GM19043 (cell line): Measurements from ENCODE around the gene HSF2BP.
"Not testable (repeated sequence)": the region's sequence is repeated elsewhere in the genome, so short reads cannot be mapped to it uniquely, and the experiment has no call there.

Experiments
- ATAC-seq: cut with Tn5 transposase; IDR thresholded peaks from one replicate; pipeline ENCODE4 v1.9.1; 2021; ENCODE audit warnings: low read depth; ENCODE audit not compliant: unreplicated experiment

The HSF2BP gene

DNA sequence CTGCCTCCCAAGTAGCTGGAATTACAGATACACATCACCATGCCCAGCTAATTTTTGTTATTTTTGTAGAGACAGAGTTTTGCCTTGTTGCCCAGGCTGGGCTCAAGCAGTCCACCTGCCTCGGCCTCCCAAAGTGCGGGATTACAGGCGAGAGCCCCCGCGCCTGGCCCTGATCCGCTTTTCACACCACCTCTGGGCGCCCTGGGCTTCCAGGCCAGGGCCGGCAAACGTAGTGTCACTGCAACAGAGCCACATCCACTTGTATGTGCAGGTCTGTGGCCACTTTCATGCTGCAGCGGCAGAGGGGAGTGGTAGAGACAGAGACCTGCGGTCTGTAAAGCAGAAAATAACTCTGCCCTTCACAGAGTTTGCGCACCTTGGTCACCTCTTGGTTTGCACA lies 29.6 kb upstream of the HSF2BP start:
- ATAC-seq = no peak

DNA sequence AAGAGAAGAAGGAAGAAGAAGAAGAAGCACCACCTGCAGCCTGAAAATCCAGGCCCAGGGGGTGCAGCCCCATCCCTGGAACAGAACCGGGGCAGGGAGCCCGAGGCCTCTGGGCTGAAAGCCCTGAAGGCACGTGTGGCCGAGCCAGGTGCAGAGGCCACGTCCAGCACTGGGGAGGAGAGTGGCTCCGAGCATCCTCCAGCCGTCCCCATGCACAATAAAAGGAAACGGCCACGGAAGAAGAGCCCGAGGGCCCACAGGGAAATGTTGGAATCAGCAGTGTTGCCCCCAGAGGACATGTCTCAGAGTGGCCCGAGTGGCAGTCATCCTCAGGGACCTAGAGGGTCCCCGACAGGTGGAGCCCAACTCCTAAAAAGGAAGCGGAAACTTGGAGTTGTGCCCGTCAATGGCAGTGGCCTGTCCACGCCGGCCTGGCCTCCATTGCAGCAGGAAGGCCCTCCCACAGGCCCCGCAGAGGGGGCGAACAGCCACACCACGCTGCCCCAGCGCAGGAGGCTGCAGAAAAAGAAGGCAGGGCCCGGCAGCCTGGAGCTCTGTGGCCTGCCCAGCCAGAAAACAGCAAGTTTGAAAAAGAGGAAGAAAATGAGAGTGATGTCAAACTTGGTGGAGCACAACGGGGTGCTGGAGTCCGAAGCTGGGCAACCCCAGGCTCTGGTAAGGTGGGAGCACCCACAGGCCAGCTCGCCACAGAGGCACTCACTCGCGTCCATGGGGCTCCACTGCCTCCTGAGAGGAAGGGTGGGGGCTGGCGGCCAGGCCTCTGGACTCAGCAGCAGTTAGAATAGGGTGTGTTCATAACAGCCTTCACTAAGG lies 28.5 kb upstream of the HSF2BP start:
- no peak for ATAC-seq

- no peak for ATAC-seq
Observed at GRCh38 chr21:43686811-43687565, 27.7 kb upstream of the HSF2BP start.

- ATAC-seq = no peak
Observed at GRCh38 chr21:43684424-43684823, 25.1 kb upstream of the HSF2BP start.

GRCh38 chr21:43681650-43682049 lies 22.4 kb upstream of the HSF2BP start:
- ATAC-seq = no peak

DNA sequence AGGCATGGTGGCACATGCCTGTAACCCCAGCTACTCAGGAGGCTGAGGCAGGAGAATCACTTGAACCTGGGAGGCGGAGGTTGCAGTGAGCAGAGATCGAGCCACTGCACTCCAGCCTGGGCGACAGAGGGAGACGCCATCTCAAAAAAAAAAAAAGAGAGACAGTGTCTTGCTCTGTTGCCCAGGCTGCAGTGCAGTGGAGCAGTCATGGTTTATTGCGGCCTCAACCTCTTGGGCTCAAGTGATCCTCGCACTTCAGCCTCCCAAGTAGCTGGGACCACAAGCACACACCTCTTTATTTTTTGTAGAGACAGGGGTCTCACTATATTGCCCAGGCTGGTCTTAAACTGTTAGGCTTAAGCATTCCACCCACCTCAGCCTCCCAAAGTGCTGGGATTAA lies 21.1 kb upstream of the HSF2BP start:
- not testable (repeated sequence) for ATAC-seq

DNA sequence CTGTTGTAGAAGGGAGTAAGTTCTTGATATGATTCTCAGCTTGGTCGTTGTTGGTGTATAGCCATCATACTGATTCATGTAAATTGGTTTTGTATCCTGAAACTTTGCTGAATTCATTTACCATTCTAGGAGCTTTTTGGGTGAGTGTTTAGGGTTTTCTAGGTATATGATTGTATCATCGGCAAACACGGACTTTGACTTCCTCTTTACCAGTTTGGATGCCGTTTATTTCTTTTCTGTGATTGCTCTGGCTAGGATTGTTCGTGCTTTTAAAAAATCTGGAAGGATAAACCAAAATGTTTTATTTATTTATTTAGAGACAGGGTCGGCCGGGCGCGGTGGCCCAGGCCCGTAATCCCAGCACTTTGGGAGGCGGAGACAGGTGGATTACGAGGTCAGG lies 20.7 kb upstream of the HSF2BP start:
- ATAC-seq = no peak

DNA sequence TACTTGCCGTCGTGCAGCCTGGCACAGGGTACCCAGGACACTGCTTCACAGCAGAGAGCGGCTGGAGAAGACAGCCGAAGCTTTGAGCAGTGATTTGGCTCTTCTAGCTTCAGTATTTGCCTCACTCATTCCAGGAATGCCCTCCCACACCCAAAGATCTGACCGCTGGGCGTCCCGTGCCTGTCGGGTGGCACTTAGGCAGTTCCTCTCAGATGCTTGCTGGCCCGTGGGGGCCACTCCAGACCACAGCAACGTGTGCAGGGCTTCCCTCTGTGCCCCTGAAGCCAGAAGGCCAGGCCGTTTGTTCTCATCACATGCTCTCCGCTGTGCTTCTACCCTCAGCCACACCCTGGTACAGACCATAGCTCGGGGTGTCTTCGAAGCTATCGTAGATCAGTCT lies 17.1 kb upstream of the HSF2BP start:
- no peak for ATAC-seq

DNA sequence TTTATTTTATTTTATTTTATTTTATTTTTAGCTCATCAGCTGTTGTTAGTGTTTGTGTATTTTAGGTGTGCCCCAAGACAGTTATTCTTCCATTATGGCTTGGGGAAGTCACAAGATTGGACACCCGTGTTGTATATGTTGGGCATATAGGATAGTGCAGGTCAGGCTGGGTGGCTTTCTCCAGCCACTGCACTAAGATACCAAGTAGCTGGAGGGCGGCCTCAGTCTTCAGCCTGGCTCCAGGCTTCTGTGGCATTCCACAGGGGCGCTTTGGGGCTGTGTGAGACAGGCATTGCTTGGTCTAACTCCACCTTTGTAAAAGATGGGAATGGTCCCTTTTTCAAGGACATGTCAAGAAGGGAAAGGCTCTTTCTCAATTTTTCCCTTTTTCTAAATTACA lies 16.6 kb upstream of the HSF2BP start:
- ATAC-seq = no peak

- ATAC-seq = no peak
Observed at GRCh38 chr21:43669828-43670605, 10.7 kb upstream of the HSF2BP start.

GRCh38 chr21:43667191-43667904 lies 8.1 kb upstream of the HSF2BP start:
- no peak for ATAC-seq

DNA sequence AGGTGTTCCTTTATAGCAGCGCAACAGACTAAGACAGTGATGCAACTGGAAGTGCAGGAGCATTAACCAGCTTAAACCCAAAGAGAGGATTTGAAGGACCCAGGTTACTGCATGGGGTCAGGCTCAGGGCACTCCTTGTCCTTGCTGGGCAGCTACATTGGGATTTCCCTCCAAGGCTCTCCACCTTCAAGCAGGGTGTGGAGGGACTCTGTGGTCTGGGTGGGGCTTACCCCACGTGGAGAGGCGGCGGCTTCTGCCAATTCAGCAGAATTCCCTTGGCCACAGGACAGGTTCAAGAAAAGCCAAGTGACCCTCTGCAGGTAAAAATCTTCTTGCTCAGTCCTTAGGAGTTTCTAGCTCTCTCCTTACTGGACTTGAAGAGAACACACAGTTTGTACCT lies 6.6 kb upstream of the HSF2BP start:
- ATAC-seq = no peak

- ATAC-seq = no peak
Observed at GRCh38 chr21:43664358-43664757, 5.1 kb upstream of the HSF2BP start.

GRCh38 chr21:43663033-43663432 lies 3.7 kb upstream of the HSF2BP start:
- ATAC-seq = no peak

DNA sequence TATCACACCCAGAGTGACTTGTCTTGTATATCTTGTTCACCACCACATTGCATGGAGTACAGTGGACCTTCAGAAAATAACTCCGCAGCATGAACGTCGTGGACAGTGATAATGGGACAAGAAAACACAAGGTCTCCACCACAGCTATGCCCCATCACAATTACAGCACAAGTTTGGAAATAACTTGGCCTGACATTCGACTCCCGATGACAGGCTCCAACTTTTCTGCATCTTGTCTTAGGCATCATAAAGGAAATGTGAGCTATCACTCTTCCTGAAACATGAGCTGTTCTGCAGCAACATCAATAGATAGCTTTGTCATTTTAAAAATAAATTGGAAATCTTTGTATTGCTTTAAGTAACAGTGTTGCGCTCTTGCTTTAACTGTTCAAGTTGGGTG lies 3.0 kb upstream of the HSF2BP start:
- ATAC-seq = no peak

GRCh38 chr21:43658769-43659135 lies 536 bp downstream of the HSF2BP start:
- ATAC-seq = no peak

DNA sequence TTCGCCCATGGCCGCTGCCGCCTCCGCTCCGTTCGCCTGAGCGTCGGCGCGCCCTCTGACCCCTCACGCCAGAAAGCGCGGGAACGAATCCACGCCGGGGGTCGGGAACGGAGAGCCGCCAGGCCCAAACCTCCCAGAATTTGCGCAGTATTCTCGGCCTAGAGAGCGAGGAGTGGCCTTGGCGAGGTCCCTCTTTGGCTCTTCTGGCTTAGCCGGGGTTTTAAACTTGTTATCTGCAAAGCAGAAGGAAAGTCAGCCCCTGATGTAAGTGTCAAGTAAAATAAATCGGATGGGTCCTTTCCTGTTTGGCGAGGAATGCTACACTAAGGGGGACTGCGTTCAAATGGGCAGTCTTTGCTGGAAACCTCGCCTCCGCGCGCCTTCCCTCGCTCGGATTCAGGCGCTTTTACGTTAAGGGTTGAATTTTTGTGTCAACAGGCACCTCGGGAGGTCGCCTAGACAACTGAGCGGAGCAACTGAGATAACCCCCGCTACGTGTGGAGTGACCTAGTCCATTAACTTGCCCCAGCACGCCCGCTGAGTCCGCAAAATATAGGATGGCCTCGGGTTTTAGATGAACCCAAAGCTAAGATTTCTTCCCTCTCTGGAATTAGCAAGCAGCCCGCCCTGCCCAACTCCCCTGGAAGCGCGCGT lies 1.1 kb downstream of the HSF2BP start:
- no peak for ATAC-seq

DNA sequence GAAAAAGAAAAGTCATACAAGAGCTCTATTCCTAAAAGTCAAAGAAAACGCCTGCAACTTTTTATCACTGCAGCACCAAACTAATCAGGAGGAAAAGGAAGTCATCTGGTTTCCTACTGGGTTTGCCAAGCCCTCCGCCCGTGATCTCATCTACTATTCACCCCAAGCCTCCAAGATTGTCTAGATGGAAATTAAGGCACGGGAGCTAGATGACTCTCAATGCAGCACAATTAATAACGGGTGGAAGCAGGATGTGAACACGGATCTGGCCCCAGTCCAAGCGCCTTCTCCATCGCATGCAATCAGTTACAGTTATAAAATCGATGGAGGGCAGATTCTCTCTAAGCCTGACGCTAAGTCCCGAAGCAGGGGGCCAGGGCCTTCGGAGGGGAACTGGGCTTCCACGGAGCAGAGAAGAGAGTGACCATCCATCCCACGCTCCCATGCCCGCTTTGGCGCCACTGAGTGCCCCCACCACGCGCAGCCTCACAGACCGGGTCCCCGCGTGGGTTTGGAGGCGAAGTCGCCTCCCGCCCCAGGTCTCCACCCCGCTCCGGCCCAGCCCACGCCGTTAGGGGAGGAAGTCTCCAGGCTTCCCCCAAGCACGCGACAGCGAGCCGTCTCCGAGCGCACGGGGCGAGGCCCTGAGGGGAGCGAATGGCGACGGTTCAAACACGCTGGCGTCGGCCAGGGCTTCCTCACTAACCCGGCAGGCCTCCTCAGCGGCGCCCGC lies 1.8 kb downstream of the HSF2BP start:
- ATAC-seq = no peak

GRCh38 chr21:43654806-43655489 lies 4.3 kb downstream of the HSF2BP start:
- no peak for ATAC-seq
